A549 treated with Hydrocortisone at 1 μM for 4 hours (cell line): Measurements from ENCODE around the gene ACP3. TPM values are rescaled to one million over a fixed set of nuclear protein-coding genes. Genes with fewer than 3 reads are reported as not detected.

Experiments used
- total RNA-seq: library from RNA; stranded (reverse); fragments of 200-300 nt; extraction: Qiagen RNA extraction; gene quantifications from 5 replicates; pipeline ENCODE4 v1.2.3, GENCODE V29; 2022

ACP3 gene
- 0.10 TPM in 1 of 5 replicates, not detected in the others for total RNA-seq

GRCh38 chr3:132317229-132317948, at the start of gene ACP3:
Gene ACP3, plus strand, starts transcription at chr3:132317407. Its CDS starts 50 bp downstream, at chr3:132317457.

Other genes starting within 250 kb of the ACP3 start
- gene DNAJC13, start 100.1 kb downstream of the ACP3 start, total RNA-seq, result 11.9 to 16.1 TPM (median 12.6 TPM) in 5 replicates